T47D (cell line): ENCODE results near the gene SULT1B1.

Experiments used
- DNase-seq, 2 experiments: peaks; one replicate each; pipeline versions ENCODE4 v3.0.0 to v3.0.0-alpha.2; 2011 to 2012; ENCODE audit warnings: low read depth in 1 of 2, low spot score in 1 of 2
- JUND ChIP-seq: IDR thresholded peaks from 2 replicates; pipeline ENCODE4 v1.6.1; 2012; ENCODE audit warnings: low read depth
- in situ Hi-C: cut with HindIII; loops from 2 replicates; pipeline ENCODE4 v1.10.0; 2016; ENCODE audit warnings: low sequenced_read_pairs, low pct_unique_long_range_greater_than_20kb

SULT1B1 gene

GRCh38 chr4:69707807-69708206 lies 52.6 kb downstream of the SULT1B1 start:
- in situ Hi-C loops: no loop called here
- no peak for TF ChIP-seq JUND
- no peak for DNase-seq

- in situ Hi-C loops: no loop called here
- no peak for TF ChIP-seq JUND
Measured at GRCh38 chr4:69702201-69702600, 58.2 kb downstream of the SULT1B1 start.

DNA sequence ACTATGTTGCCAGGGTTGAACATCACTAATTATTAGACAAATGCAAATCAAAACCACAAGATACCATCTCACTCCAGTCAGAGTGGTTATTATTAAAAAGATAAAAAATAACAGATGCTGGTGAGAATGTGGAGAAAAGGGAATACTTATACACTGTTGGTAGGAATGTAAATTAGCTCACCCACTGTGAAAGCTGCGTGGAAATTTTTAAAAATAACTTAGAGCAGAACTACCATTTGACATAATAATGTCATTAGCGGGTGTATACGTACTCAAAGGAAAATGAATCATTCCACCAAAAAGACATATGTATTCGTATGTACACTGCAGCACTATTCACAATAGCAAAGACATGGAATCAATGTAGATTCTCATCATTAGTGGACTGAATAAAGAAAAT lies 58.7 kb downstream of the SULT1B1 start:
- in situ Hi-C loops: no loop called here
- no peak for DNase-seq
- TF ChIP-seq JUND: no peak

More at GRCh38 chr4:69702201-69702600, 58.2 kb downstream of the SULT1B1 start:
- no peak for DNase-seq

DNA sequence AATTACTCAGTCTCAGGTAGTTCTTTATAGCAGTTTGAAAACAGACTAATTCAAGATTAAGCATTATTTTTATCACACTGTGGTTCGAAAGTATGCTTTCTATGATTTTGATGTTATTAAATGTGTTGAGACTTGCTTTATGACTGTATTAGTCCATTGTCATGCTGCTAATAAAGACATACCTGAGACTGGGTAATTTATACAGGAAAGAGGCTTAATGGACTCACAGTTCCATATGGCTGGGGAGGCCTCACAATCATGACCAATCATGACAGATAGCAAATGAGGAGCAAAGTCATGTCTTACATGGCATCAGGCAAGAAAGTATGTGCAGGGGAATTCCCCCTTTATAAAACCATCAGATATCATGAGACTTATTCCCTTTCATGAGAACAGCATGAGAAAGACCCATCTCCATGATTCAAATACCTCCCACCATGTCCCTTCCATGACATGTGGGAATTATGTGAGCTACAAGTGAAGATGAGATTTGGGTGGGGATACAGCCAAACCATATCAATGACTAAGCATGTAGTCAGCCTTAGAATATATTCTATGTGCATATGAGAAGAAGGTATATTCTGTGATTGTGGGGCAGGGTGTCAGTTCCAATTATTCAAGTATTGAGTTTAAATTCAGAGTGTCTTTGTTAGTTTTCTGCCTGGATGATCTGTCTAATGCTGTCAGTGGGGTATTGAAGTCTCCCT lies 62.7 kb downstream of the SULT1B1 start:
- no peak for TF ChIP-seq JUND
- in situ Hi-C loops: no loop called here
- DNase-seq: no peak

GRCh38 chr4:69689599-69689998 lies 70.8 kb downstream of the SULT1B1 start:
- peak in 1 of 2 experiments; percentile 55 for DNase-seq

DNA sequence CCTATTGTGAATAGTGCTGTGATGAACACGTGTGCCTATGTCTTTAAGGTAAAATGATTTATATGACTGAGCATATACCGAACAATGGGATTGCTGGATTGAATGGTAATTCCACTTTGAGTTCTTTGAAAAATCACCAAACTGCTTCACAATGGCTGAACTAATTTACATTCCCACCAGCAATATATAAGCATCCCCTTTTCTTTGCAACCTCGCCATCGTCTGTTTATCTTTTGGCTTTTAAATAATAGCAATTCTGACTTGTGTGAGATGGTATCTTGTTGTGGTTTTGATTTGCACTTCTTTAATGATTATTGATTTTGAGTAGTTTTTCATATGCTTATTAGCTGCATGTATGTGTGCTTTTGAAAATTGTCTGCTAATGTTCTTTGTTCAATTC lies 75.6 kb downstream of the SULT1B1 start:
- no peak for DNase-seq
- TF ChIP-seq JUND: no peak
- in situ Hi-C loops: no loop called here

More at GRCh38 chr4:69689599-69689998, 70.8 kb downstream of the SULT1B1 start:
- no peak for TF ChIP-seq JUND
- in situ Hi-C loops: no loop called here
